Common myeloid progenitor, CD34-positive (primary cell): ENCODE measurements around the gene TNFSF12. TPM values are rescaled to one million over a fixed set of nuclear protein-coding genes. Genes with fewer than 3 reads are reported as not detected.

Source experiments
- CTCF ChIA-PET: fragments of 350-600 bp; sonication (Branson Sonifier 250); formaldehyde crosslinking; loops from one replicate; lab custom pipeline; 2021; ENCODE audit warnings: antibody characterized with exemption; lab: Charles Lee
- POLR2A ChIA-PET: fragments of 350-600 bp; sonication (Branson Sonifier 250); formaldehyde crosslinking; loops from one replicate; lab custom pipeline; 2021; ENCODE audit warnings: antibody characterized with exemption; lab: Charles Lee
- DNase-seq, 3 donors: peaks; one replicate each; pipeline versions ENCODE4 v3.0.0 to v3.0.0-alpha.2; 2013
- H3K27ac ChIP-seq, 2 experiments: 1 replicate in 1 of 2; 2 replicates in 1 of 2; pipeline ENCODE4 v1.7.0; 2013; ENCODE audit warnings: inconsistent platforms in 2 of 2, low read length in 2 of 2, mild to moderate bottlenecking in 2 of 2, low read depth in 1 of 2, moderate library complexity in 1 of 2; ENCODE audit not compliant: severe bottlenecking in 2 of 2, insufficient read depth in 1 of 2, poor library complexity in 1 of 2
- H3K27me3 ChIP-seq, 5 experiments: replicated peaks in 2 of 5; 1 replicate in 3 of 5; 2 replicates in 2 of 5; pipeline versions ENCODE4 v1.6.1 to v1.7.0; 2013; ENCODE audit warnings: low read length in 4 of 5, mild to moderate bottlenecking in 2 of 5, moderate library complexity in 2 of 5, inconsistent platforms in 1 of 5; ENCODE audit not compliant: insufficient read depth in 5 of 5, control insufficient read depth in 4 of 5
- H3K36me3 ChIP-seq, 4 experiments: 1 replicate in 2 of 4; 2 replicates in 2 of 4; pipeline versions ENCODE4 v1.6.1 to v1.7.0; 2013; ENCODE audit warnings: low read length in 3 of 4, control low read depth in 1 of 4, mild to moderate bottlenecking in 1 of 4; ENCODE audit not compliant: control insufficient read depth in 4 of 4, insufficient read depth in 4 of 4
- H3K4me1 ChIP-seq, 4 experiments: 1 replicate in 3 of 4; 2 replicates in 1 of 4; pipeline versions ENCODE4 v1.6.1 to v1.7.1; 2013; ENCODE audit warnings: low read length in 3 of 4, mild to moderate bottlenecking in 3 of 4, control low read depth in 1 of 4, inconsistent platforms in 1 of 4, moderate library complexity in 1 of 4; ENCODE audit not compliant: control insufficient read depth in 4 of 4, insufficient read depth in 4 of 4; ENCODE audit errors: control extremely low read depth in 1 of 4
- H3K4me3 ChIP-seq, 7 experiments: 1 replicate in 4 of 7; 2 replicates in 3 of 7; pipeline versions ENCODE4 v1.5.1 to v1.7.0; 2013; ENCODE audit warnings: mild to moderate bottlenecking in 7 of 7, low read length in 6 of 7, moderate library complexity in 6 of 7, inconsistent platforms in 2 of 7, low read depth in 2 of 7, control low read depth in 1 of 7; ENCODE audit not compliant: insufficient read depth in 4 of 7, control insufficient read depth in 1 of 7; ENCODE audit errors: extremely low read depth in 1 of 7
- H3K9me3 ChIP-seq, 5 experiments: 1 replicate in 4 of 5; 2 replicates in 1 of 5; pipeline versions ENCODE4 v1.6.1 to v1.7.1; 2013; ENCODE audit warnings: low read length in 4 of 5, mild to moderate bottlenecking in 2 of 5, inconsistent platforms in 1 of 5, low read depth in 1 of 5, moderate library complexity in 1 of 5; ENCODE audit not compliant: control insufficient read depth in 4 of 5, insufficient read depth in 2 of 5; ENCODE audit errors: control extremely low read depth in 1 of 5
- WGBS: methylation state at CpG from one replicate; pipeline ENCODE4 v1.1.5; 2013; ENCODE audit not compliant: insufficient coverage; 5-methylcytosine and 5-hydroxymethylcytosine counted together
- polyA plus RNA-seq: library from polyadenylated mRNA; unstranded; fragments of 120-200 nt; gene quantifications from one replicate; pipeline ENCODE4 v1.2.1, GENCODE V29; 2013

The TNFSF12 gene
- 10.8 TPM for polyA plus RNA-seq

- H3K4me1 ChIP-seq, result peaks cover 5 to 58% (median 52%) of the 10 kb centered on the region in 4 experiments
- peak in 2 of 3 donors; percentile 67 to 78 for DNase-seq
- peak within 1 kb of the TSS; percentile 27 to 83 (median 64) for H3K4me3 ChIP-seq
- H3K27ac ChIP-seq, result peak within 1 kb of the TSS in 1 of 2 experiments; percentile 43
- H3K9me3 ChIP-seq, result no peaks in the 10 kb centered on the region
- CTCF ChIA-PET, result interaction anchor here (0.8 to 21.7 kb wide), 7 partner anchors 12 to 55 kb away, joined by 3 to 515 read pairs (median 3); partner anchors contain the start of gene SENP3
- H3K27me3 ChIP-seq, result no peaks in the 10 kb centered on the region
- 0% methylated on average over 49 of the region's 65 CpGs for WGBS
- peaks cover 0 to 4% (median 0%) of the 10 kb centered on the region in 4 experiments for H3K36me3 ChIP-seq
- POLR2A ChIA-PET, result interaction anchor here (2.0 kb wide), 1 partner anchor 10 kb away, joined by 9 read pairs; the partner anchor contains the start of gene TNFSF13
Observed at GRCh38 chr17:7548585-7549400, at the start of gene TNFSF12. Gene TNFSF12 (plus strand): TSS chr17:7549058. CDS start chr17:7549154, 96 bp downstream.

GRCh38 chr17:7499161-7499560, 49.7 kb upstream of the TNFSF12 start:
- no peak overlapping the region for H3K4me3 ChIP-seq
- DNase-seq, result no peak
- CTCF ChIA-PET, result interaction anchor here (1.8 kb wide), 1 partner anchor 14 kb away, joined by 5 read pairs; no protein-coding TSS in a partner anchor
- WGBS, result 87% methylated on average over 10 of the region's 11 CpGs
- peaks cover 28 to 90% (median 81%) of the 10 kb centered on the region in 4 experiments for H3K36me3 ChIP-seq
- no peaks in the 10 kb centered on the region for H3K27me3 ChIP-seq
- H3K4me1 ChIP-seq, result no peaks in the 10 kb centered on the region
- no peaks in the 10 kb centered on the region for H3K9me3 ChIP-seq
- H3K27ac ChIP-seq, result no peak overlapping the region
- POLR2A ChIA-PET, result interaction anchor here (0.6 kb wide), 1 partner anchor 8 kb away, joined by 3 read pairs; no protein-coding TSS in a partner anchor

- 92% methylated on average over 13 of the region's 14 CpGs for WGBS
- DNase-seq, result no peak
- no peak overlapping the region for H3K27ac ChIP-seq
- no peaks in the 10 kb centered on the region for H3K4me1 ChIP-seq
- H3K4me3 ChIP-seq, result no peak overlapping the region
- ChIA-PET POLR2A (interaction anchor here (1.1 kb wide), 1 partner anchor 15 kb away, joined by 3 read pairs; no protein-coding TSS in a partner anchor), CTCF (interaction anchor here (1.4 to 4.1 kb wide), 3 partner anchors 14 to 65 kb away, joined by 3 to 20 read pairs (median 7); partner anchors contain the start of genes SENP3 and TNFSF13)
- peaks cover 32 to 92% (median 76%) of the 10 kb centered on the region in 4 experiments for H3K36me3 ChIP-seq
- no peaks in the 10 kb centered on the region for H3K27me3 ChIP-seq
- H3K9me3 ChIP-seq, result no peaks in the 10 kb centered on the region
Observed at GRCh38 chr17:7501729-7502128, 47.1 kb upstream of the TNFSF12 start.

DNA sequence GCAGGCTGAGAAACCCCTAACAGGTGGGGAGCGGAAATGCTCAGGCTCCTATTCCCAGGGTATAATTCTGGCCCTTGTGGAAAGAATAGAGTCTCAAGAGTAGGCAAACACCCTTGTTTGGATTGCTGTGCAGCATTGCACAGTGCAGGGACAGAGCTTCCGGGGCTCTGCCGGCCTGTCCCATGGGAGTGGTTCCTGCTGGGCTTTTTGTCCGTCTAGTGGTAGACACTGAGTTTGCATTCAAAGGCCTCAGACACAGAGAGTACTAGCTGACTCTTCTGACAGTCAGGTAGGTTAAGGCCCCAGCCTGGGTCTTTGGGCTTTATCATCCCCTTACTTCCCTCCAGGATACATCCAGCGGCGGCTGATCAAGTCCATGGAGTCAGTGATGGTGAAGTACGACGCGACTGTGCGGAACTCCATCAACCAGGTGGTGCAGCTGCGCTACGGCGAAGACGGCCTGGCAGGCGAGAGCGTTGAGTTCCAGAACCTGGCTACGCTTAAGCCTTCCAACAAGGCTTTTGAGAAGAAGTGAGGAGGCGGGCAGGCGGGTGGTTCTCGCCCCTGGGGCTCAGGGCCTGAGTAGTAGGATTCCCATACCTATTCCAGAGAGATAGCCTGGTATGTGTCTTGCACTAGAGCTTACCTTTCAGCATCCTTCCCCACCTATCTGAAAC, 46.5 kb upstream of the TNFSF12 start:
- ChIA-PET CTCF (interaction anchor here (0.7 to 4.1 kb wide), 9 partner anchors 8 to 149 kb away, joined by 3 to 20 read pairs (median 4); partner anchors contain the start of genes SENP3, TMEM95 and TNFSF13), POLR2A (interaction anchor here (1.0 to 1.1 kb wide), 2 partner anchors 16 to 65 kb away, joined by 3 to 4 read pairs; no protein-coding TSS in a partner anchor)
- no peaks in the 10 kb centered on the region for H3K27me3 ChIP-seq
- WGBS, result 96% methylated on average over 15 of the region's 20 CpGs
- H3K27ac ChIP-seq, result no peak overlapping the region
- no peaks in the 10 kb centered on the region for H3K4me1 ChIP-seq
- peaks cover 29 to 92% (median 76%) of the 10 kb centered on the region in 4 experiments for H3K36me3 ChIP-seq
- no peak overlapping the region for H3K4me3 ChIP-seq
- H3K9me3 ChIP-seq, result no peaks in the 10 kb centered on the region
- DNase-seq, result no peak

DNA sequence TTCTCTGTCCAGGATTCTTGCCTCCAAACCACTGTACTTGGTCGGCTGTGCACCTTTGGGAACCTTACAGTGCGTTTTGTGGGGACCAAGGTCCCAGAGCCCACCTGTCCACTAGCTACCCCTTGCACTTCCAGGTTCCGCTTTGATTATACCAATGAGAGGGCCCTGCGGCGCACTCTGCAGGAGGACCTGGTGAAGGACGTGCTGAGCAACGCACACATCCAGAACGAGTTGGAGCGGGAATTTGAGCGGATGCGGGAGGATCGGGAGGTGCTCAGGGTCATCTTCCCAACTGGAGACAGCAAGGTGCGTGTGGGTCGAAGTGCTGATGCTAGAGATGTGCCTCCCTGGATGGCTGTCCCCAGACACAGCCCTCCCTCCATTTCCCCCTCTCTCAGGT, 45.9 kb upstream of the TNFSF12 start:
- WGBS, result 96% methylated on average over 13 of the region's 14 CpGs
- DNase-seq, result peak in 1 of 3 donors; percentile 40
- ChIA-PET CTCF (interaction anchor here (0.7 to 4.1 kb wide), 11 partner anchors 9 to 149 kb away, joined by 3 to 20 read pairs (median 4); partner anchors contain the start of genes SENP3, TMEM95 and TNFSF13), POLR2A (interaction anchor here (1.0 kb wide), 1 partner anchor 66 kb away, joined by 4 read pairs; no protein-coding TSS in a partner anchor)
- H3K4me1 ChIP-seq, result no peaks in the 10 kb centered on the region
- H3K27me3 ChIP-seq, result no peaks in the 10 kb centered on the region
- no peaks in the 10 kb centered on the region for H3K9me3 ChIP-seq
- peaks cover 29 to 90% (median 73%) of the 10 kb centered on the region in 4 experiments for H3K36me3 ChIP-seq
- H3K4me3 ChIP-seq, result no peak overlapping the region
- no peak overlapping the region for H3K27ac ChIP-seq

DNA sequence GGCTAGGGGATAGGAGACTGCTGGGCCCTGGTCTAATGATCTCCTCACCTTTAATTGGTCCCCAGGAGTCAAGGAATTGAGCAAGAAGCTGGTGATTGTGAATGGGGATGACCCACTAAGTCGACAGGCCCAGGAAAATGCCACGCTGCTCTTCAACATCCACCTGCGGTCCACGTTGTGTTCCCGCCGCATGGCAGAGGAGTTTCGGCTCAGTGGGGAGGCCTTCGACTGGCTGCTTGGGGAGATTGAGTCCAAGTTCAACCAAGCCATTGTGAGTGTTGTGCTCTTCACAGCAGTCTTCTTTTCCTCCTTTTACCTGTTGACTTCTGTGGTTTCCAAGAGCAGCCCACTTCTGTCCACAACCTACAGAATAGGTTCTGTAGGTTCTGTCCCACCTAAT, 45.3 kb upstream of the TNFSF12 start:
- CTCF ChIA-PET, result interaction anchor here (1.0 to 4.1 kb wide), 7 partner anchors 10 to 147 kb away, joined by 4 to 20 read pairs (median 5); partner anchors contain the start of genes SENP3 and TNFSF13

More for the DNA sequence above, 45.3 kb upstream of the TNFSF12 start:
- WGBS, result 91% methylated on average over 8 of the region's 8 CpGs
- Histone ChIP-seq H3K27me3 (no peaks in the 10 kb centered on the region), H3K4me1 (no peaks in the 10 kb centered on the region), H3K4me3 (no peak overlapping the region), H3K27ac (no peak overlapping the region), H3K9me3 (no peaks in the 10 kb centered on the region), H3K36me3 (peaks cover 25 to 90% (median 73%) of the 10 kb centered on the region in 4 experiments)
- POLR2A ChIA-PET, result interaction anchor here (0.7 kb wide), 1 partner anchor 190 kb away, joined by 6 read pairs; no protein-coding TSS in a partner anchor
- DNase-seq, result no peak
